HG03469 (cell line): ENCODE measurements around the gene GUK1.

Experiments
- ATAC-seq: cut with Tn5 transposase; IDR thresholded peaks from one replicate; pipeline ENCODE4 v1.9.1; 2021; ENCODE audit warnings: mild to moderate bottlenecking, moderate library complexity, moderate number of reproducible peaks; ENCODE audit not compliant: unreplicated experiment

The GUK1 gene

GRCh38 chr1:228125185-228125584 is 14.9 kb upstream of the GUK1 start:
- ATAC-seq, result no peak

- ATAC-seq, result no peak
These were observed 8.3 kb upstream of the GUK1 start for GRCh38 chr1:228131766-228132165.

GRCh38 chr1:228134591-228134990 is 5.5 kb upstream of the GUK1 start:
- no peak for ATAC-seq

GRCh38 chr1:228136901-228137300 is 3.2 kb upstream of the GUK1 start:
- ATAC-seq, result no peak

- ATAC-seq, result no peak
These were observed 611 bp upstream of the GUK1 start for GRCh38 chr1:228139406-228139930.

- no peak for ATAC-seq
These were observed 696 bp downstream of the GUK1 start for GRCh38 chr1:228140724-228141225.

GRCh38 chr1:228141226-228142044 is 1.4 kb downstream of the GUK1 start:
- no peak for ATAC-seq

- ATAC-seq, result no peak
These were observed 2.1 kb downstream of the GUK1 start for GRCh38 chr1:228142155-228142691.

GRCh38 chr1:228142701-228143136 is 2.6 kb downstream of the GUK1 start:
- ATAC-seq, result no peak

GRCh38 chr1:228143480-228144192 is 3.6 kb downstream of the GUK1 start:
- ATAC-seq, result no peak

GRCh38 chr1:228144193-228144992 is 4.3 kb downstream of the GUK1 start:
- ATAC-seq, result no peak

GRCh38 chr1:228144993-228145343 is 4.9 kb downstream of the GUK1 start:
- ATAC-seq, result no peak

- no peak for ATAC-seq
These were observed 5.7 kb downstream of the GUK1 start for GRCh38 chr1:228145463-228146416.

- no peak for ATAC-seq
These were observed 6.5 kb downstream of the GUK1 start for GRCh38 chr1:228146417-228147150.

GRCh38 chr1:228147151-228147693 is 7.1 kb downstream of the GUK1 start:
- ATAC-seq, result no peak

GRCh38 chr1:228147768-228148167 is 7.7 kb downstream of the GUK1 start:
- ATAC-seq, result no peak

GRCh38 chr1:228148196-228148861 is 8.2 kb downstream of the GUK1 start:
- ATAC-seq, result no peak

- no peak for ATAC-seq
These were observed 8.9 kb downstream of the GUK1 start for GRCh38 chr1:228148935-228149405.
